Stomach (tissue), 4 donors: ENCODE measurements around the gene SORCS1.

ENCODE experiments used
- CTCF ChIP-seq, 7 experiments: fragments of 450-650 bp in 4 of 7; fragments of 200-600 bp in 3 of 7; sonication (generic) in 3 of 7; IDR thresholded peaks; one replicate each; pipeline ENCODE4 v1.5.1; 2016 to 2019; ENCODE audit warnings: antibody characterized with exemption in 7 of 7, control low read depth in 2 of 7, mild to moderate bottlenecking in 1 of 7
- POLR2A ChIP-seq, 4 donors: fragments of 450-650 bp; IDR thresholded peaks; one replicate each; pipeline ENCODE4 v1.6.1; 2016; ENCODE audit warnings: antibody characterized with exemption in 4 of 4, control low read depth in 2 of 4, mild to moderate bottlenecking in 1 of 4, moderate library complexity in 1 of 4
- POLR2AphosphoS5 ChIP-seq, 3 donors: sonication (generic); formaldehyde crosslinking; IDR thresholded peaks; one replicate each; pipeline ENCODE4 v1.6.1; 2016; ENCODE audit warnings: antibody characterized with exemption in 3 of 3

- TF ChIP-seq POLR2AphosphoS5 (IDR thresholded peaks at IDR 0.05) (no peak), CTCF (IDR thresholded peaks at IDR 0.05) (no peak), POLR2A (IDR thresholded peaks at IDR 0.05) (no peak)
These were observed 334.5 kb downstream of the SORCS1 start for GRCh38 chr10:106830006-106830405.
